HCT116 (cell line): ENCODE data around the gene FSHB.

Experiments
- CEBPB ChIP-seq: IDR thresholded peaks from 2 replicates; pipeline ENCODE4 v1.6.1; 2012; ENCODE audit warnings: low read depth
- CTCF ChIP-seq, 3 experiments: fragments of 200-600 bp in 1 of 3; sonication (generic) in 1 of 3; IDR thresholded peaks in 2 of 3; conservative IDR thresholded peaks in 1 of 3; 2 replicates each; pipeline ENCODE4 v1.5.1; 2012 to 2017; ENCODE audit warnings: low read depth in 2 of 3, low read length in 2 of 3, antibody characterized with exemption in 1 of 3, borderline replicate concordance in 1 of 3, control low read depth in 1 of 3, mild to moderate bottlenecking in 1 of 3, mixed read lengths in 1 of 3, mixed run types in 1 of 3, moderate library complexity in 1 of 3; ENCODE audit not compliant: insufficient read depth in 1 of 3
- ELF1 ChIP-seq: IDR thresholded peaks from 2 replicates; pipeline ENCODE4 v1.6.1; 2012; ENCODE audit warnings: low read depth, borderline replicate concordance
- EZH2 ChIP-seq: fragments of 200-600 bp; sonication (generic); IDR thresholded peaks from 2 replicates; pipeline ENCODE4 v1.6.1; 2017; ENCODE audit warnings: antibody characterized with exemption, mixed run types
- FOSL1 ChIP-seq: IDR thresholded peaks from 2 replicates; pipeline ENCODE4 v1.6.1; 2012; ENCODE audit warnings: low read depth
- MAX ChIP-seq: IDR thresholded peaks from 2 replicates; pipeline ENCODE4 v1.6.1; 2012
- POLR2A ChIP-seq: IDR thresholded peaks from 2 replicates; pipeline ENCODE4 v1.7.0; 2011; ENCODE audit warnings: borderline replicate concordance; ENCODE audit not compliant: insufficient read depth, insufficient read length; ENCODE audit errors: extremely low read depth
- RAD21 ChIP-seq: IDR thresholded peaks from 2 replicates; pipeline ENCODE4 v1.6.1; 2012; ENCODE audit warnings: low read depth, mild to moderate bottlenecking
- REST ChIP-seq: IDR thresholded peaks from 2 replicates; pipeline ENCODE4 v1.6.1; 2012; ENCODE audit warnings: low read depth
- SRF ChIP-seq: IDR thresholded peaks from 2 replicates; pipeline ENCODE4 v1.6.1; 2012; ENCODE audit warnings: low read depth
- TCF7L2 ChIP-seq: IDR thresholded peaks from 2 replicates; pipeline ENCODE4 v1.7.0; 2011; ENCODE audit warnings: borderline replicate concordance, inconsistent platforms; ENCODE audit not compliant: insufficient read depth, insufficient read length; ENCODE audit errors: extremely low read depth
- ZFX ChIP-seq: fragments of 450-650 bp; IDR thresholded peaks from 2 replicates; pipeline ENCODE4 v1.6.1; 2017

GRCh38 chr11:30218278-30218677 lies 12.5 kb upstream of the FSHB start:
- TF ChIP-seq CTCF (IDR thresholded peaks at IDR 0.05 in 2 of 3, conservative IDR thresholded peaks at IDR 0.05 in 1 of 3; ENCODE audit: borderline replicate concordance in 1 of 3, insufficient read depth in 1 of 3, low read depth in 2 of 3, low read length in 2 of 3) (no peak), RAD21 (no peak), SRF (no peak), REST (no peak), EZH2 (no peak), ZFX (no peak), POLR2A (no peak), CEBPB (no peak), ELF1 (no peak), MAX (no peak), FOSL1 (no peak), TCF7L2 (no peak)
